Measurements from ENCODE around the gene RNF2.

GRCh38 chr1:185062710-185063370 lies 17.5 kb downstream of the RNF2 start:
- TF ChIP-seq CTCF (IDR thresholded peaks at IDR 0.05) (no peak), POLR2AphosphoS5 (IDR thresholded peaks at IDR 0.05) (no peak), EP300 (IDR thresholded peaks at IDR 0.05) (no peak), POLR2A (IDR thresholded peaks at IDR 0.05) (no peak)

All from sigmoid colon (tissue), 4 donors.